Measurements from ENCODE around the gene SVIL. TPM values are rescaled to one million over a fixed set of nuclear protein-coding genes. Genes with fewer than 3 reads are reported as not detected.
A peak's percentile ranks its signal among the peaks of the same experiment; 100 is the strongest.

Gene SVIL
- total RNA-seq, 4 donors from 2014 or later: 1,040 to 1,354 (median 1,121) TPM

DNA sequence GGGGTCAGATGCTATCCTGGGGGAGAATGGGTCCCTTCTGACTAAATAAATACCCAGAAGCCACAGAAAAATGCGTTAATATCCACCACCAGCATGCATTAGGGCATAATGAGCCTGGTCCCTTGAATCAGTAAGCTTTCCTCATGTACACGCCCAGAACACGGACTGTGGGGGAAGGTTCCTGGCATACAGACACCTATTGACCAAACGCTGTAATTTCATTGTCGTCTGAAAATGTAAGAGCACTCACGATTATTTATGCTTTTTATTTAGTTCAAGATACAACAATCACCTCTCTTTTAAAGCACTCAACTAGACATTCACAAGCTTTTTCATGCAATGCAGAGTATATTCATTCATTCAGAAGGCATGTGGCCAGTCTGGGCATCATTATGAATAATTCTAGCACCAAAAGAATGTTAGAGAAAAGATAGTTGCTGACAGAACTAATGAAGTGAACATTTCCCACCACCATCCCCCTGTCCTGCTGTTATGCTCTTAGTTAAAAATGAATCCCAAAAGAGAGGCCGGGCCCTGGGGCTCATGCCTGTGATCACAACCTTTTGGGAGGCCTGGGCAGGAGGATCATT is 101.0 kb downstream of the SVIL start:
- intact Hi-C loops (cut with DNase I; ENCODE audit: low total_unique reads): loop anchor here (5.0 kb wide), 1 partner anchor 59 kb away; no protein-coding TSS in a partner anchor
- Histone ChIP-seq H3K27ac (peak overlapping the region; percentile 82 to 90 (median 87)), H3K4me1 (peaks cover 72 to 81% of the 10 kb centered on the region in 2 donors), H3K36me3 (peaks cover 0 to 54% of the 10 kb centered on the region in 2 donors), H3K4me3 (no peak overlapping the region), H3K27me3 (no peaks in the 10 kb centered on the region), H3K9me3 (no peaks in the 10 kb centered on the region)
- in situ Hi-C loops (cut with MboI; ENCODE audit: low sequenced_read_pairs in 4 of 4): no loop called here
- no peak for TF ChIP-seq POLR2A (IDR thresholded peaks at IDR 0.05)
- TF ChIP-seq, protein P1, sequence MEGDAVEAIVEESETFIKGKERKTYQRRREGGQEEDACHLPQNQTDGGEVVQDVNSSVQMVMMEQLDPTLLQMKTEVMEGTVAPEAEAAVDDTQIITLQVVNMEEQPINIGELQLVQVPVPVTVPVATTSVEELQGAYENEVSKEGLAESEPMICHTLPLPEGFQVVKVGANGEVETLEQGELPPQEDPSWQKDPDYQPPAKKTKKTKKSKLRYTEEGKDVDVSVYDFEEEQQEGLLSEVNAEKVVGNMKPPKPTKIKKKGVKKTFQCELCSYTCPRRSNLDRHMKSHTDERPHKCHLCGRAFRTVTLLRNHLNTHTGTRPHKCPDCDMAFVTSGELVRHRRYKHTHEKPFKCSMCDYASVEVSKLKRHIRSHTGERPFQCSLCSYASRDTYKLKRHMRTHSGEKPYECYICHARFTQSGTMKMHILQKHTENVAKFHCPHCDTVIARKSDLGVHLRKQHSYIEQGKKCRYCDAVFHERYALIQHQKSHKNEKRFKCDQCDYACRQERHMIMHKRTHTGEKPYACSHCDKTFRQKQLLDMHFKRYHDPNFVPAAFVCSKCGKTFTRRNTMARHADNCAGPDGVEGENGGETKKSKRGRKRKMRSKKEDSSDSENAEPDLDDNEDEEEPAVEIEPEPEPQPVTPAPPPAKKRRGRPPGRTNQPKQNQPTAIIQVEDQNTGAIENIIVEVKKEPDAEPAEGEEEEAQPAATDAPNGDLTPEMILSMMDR (IDR thresholded peaks at IDR 0.05 in 4 of 5, conservative IDR thresholded peaks at IDR 0.05 in 1 of 5): no peak
- DNase-seq (peak in 1 of 2 donors; percentile 10), ATAC-seq (no peak)

GRCh38 chr10:29533046-29533445 is 101.7 kb downstream of the SVIL start:
- peak in 1 of 2 donors; percentile 16 for DNase-seq
- TF ChIP-seq POLR2A (IDR thresholded peaks at IDR 0.05): no peak
- TF ChIP-seq, protein P1 (IDR thresholded peaks at IDR 0.05 in 4 of 5, conservative IDR thresholded peaks at IDR 0.05 in 1 of 5): no peak
- Histone ChIP-seq H3K27ac (peak overlapping the region; percentile 82 to 90 (median 87)), H3K4me1 (peaks cover 70 to 74% of the 10 kb centered on the region in 2 donors), H3K36me3 (peaks cover 0 to 61% of the 10 kb centered on the region in 2 donors), H3K9me3 (no peaks in the 10 kb centered on the region), H3K4me3 (no peak overlapping the region), H3K27me3 (no peaks in the 10 kb centered on the region)
- intact Hi-C loops (cut with DNase I; ENCODE audit: low total_unique reads) (loop anchor here (5.0 kb wide), 1 partner anchor 59 kb away; no protein-coding TSS in a partner anchor), in situ Hi-C loops (cut with MboI; ENCODE audit: low sequenced_read_pairs in 4 of 4) (no loop called here)
- no peak for ATAC-seq

- no peaks in the 10 kb centered on the region for H3K9me3 ChIP-seq
- H3K27ac ChIP-seq: peak overlapping the region; percentile 82 to 90 (median 87)
- H3K4me3 ChIP-seq: no peak overlapping the region
- ATAC-seq: no peak
- no peaks in the 10 kb centered on the region for H3K27me3 ChIP-seq
- in situ Hi-C loops (cut with MboI; ENCODE audit: low sequenced_read_pairs in 4 of 4) (no loop called here), intact Hi-C loops (cut with DNase I; ENCODE audit: low total_unique reads) (loop anchor here (5.0 kb wide), 1 partner anchor 60 kb away; no protein-coding TSS in a partner anchor)
- TF ChIP-seq POLR2A (IDR thresholded peaks at IDR 0.05): no peak
- TF ChIP-seq, protein P1 (IDR thresholded peaks at IDR 0.05 in 4 of 5, conservative IDR thresholded peaks at IDR 0.05 in 1 of 5): no peak
- DNase-seq: peak in 1 of 2 donors; percentile 21
- H3K36me3 ChIP-seq: peaks cover 0 to 64% of the 10 kb centered on the region in 2 donors
- peaks cover 65 to 73% of the 10 kb centered on the region in 2 donors for H3K4me1 ChIP-seq
These were observed 102.4 kb downstream of the SVIL start for GRCh38 chr10:29532256-29532878.

DNA sequence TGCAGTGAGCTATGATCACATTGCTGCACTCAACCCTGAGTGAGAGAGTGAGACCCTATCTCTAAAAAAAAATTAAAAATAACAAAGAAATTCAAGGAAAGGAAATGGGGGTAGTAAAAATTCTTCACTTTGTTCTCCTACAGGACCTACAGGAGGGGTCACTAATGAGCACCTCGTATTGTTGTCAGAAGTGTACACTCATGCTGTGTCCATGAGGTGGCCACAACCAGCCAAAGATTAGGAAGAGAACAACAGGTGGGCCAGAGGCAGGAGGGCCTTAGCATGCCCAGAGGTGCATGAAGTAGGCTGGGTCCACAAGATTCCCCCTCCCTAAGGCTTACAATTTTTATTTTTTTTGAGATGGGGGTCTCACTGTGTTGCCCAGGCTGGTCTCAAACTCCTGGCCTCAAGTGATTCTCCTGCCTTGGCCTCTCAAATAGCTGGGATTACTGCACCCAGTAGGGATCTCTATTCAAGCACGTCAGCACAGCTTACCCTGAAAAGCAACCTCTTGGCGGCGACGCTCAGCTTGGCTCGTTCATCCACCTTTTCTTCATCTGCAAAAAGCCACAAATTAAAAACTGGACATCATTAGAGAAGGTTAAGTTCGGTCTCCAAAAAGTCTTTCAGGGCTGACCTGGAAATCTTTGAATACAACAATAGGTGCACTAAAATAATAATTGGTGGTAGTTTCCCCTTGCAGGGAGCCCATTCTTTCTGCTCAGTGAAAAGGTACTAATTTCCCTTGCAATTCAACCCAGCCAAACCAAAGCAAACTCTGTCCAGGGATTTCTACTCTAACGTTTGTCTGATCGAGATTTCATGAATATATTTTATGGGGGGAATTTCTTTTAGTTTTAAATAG is 104.4 kb downstream of the SVIL start:
- Histone ChIP-seq H3K4me1 (peaks cover 62 to 68% of the 10 kb centered on the region in 2 donors), H3K27me3 (no peaks in the 10 kb centered on the region), H3K9me3 (no peaks in the 10 kb centered on the region), H3K36me3 (peaks cover 0 to 64% of the 10 kb centered on the region in 2 donors), H3K4me3 (no peak overlapping the region), H3K27ac (peak overlapping the region; percentile 82 to 90 (median 87))
- TF ChIP-seq, protein P1 (IDR thresholded peaks at IDR 0.05 in 4 of 5, conservative IDR thresholded peaks at IDR 0.05 in 1 of 5): peak in 2 of 5 experiments; percentile 21 to 26
- no peak for TF ChIP-seq POLR2A (IDR thresholded peaks at IDR 0.05)
- in situ Hi-C loops (cut with MboI; ENCODE audit: low sequenced_read_pairs in 4 of 4): no loop called here
- ATAC-seq: no peak
- intact Hi-C loops (cut with DNase I; ENCODE audit: low total_unique reads): loop anchor here (5.0 kb wide), 1 partner anchor 62 kb away; no protein-coding TSS in a partner anchor
- no peak for DNase-seq
